Stimulated activated CD4-positive, alpha-beta T cell treated with anti-CD3 and anti-CD28 coated beads, Interleukin-4, amount 100 ng/mL, for 4 hours (primary cell): Measurements from ENCODE around the gene ANKRD33B.
A peak's percentile ranks its signal among the peaks of the same experiment; 100 is the strongest.

Experiments used
- DNase-seq, 2 experiments: peaks; one replicate each; pipeline ENCODE4 v3.0.0-alpha.2; 2020

The ANKRD33B gene

DNA sequence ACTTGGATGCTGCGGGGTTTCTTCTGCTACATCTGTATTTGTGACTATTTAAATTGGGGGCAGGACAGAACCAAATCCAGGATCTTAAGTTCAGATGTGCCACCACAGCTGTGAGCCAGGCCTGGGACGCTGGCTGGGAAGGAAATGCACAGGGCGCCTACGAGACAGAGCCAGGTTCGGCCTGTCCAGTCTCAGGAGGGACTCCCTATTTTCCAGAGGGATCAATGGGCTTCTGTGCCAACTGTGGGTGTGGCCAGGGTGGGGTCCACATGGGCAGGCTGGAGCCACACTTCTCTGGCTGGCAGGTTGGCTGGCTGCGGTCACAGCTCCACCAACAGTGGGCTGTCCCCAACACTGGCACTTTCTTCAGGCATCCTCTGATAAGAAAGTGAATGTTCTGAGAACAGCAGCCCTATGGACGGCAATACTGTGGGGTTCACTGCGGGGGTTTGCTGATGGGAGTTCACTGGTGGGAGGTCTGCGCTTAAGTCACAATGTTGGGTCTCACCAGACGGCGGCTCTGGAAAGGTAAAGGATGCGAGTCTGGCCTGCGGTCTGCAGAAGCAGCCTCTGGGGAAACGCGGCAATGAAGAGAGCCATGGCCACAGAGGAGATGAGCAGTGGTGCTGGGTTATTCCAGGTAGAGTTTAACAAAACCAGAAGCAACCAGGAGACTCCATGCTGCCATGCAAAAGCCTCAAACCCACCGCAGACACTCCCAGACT, 119.1 kb downstream of the ANKRD33B start:
- DNase-seq = no peak

DNA sequence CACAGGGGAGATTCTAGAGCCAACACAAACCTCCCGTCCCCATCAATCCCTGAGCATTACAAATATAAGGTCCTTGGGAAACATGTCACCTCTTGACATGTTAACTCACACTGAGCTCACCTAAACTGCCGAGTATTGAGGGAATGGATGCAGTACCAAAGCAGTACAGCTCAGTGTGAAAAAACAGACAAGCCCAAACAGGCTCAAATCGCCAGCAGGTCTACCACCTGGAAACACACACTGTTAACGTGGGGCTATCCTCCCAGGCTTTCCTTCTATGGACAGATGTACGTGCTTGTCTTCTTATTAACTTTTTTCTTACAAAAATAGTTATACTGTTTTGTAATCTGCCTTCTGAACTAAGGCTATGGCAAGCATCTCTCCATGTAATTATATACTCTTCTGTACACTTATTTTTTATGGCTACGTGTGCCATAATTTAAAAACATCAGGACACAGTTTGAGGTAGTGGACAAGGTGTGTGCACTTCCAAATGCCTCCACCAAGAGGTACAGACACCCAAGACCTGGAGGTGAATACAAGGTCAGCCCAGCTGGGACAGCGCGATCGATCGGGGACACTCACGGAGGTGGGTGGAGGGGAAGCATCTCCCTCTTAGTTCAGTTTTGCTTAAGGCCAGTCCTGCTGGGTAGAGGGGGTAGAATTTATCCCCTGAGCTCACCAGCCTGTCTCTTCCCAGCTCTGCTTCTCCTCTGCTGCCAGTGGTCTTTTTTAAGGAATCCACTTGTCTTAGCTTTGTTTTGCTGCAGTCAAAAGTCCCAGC, 120.6 kb downstream of the ANKRD33B start:
- no peak for DNase-seq

DNA sequence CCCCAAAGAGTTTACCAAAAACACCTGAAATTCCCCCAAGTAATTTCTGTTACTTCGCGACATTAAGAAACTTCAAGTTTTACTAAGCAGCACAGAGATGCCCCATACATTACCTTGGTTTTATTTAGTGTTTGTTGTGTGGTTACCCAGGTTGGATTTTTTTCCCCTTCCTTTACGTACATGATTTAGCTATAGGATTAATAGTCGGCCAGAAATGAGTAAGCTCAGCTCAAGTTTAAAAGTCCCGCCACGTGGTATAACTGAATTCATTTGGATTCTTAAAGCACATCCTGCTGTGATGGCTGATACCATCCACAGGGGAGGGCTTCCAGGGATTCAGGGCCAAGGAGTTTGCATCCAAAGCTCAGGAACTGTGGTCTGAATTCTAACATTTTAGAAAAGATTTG, 121.2 kb downstream of the ANKRD33B start:
- no peak for DNase-seq

DNA sequence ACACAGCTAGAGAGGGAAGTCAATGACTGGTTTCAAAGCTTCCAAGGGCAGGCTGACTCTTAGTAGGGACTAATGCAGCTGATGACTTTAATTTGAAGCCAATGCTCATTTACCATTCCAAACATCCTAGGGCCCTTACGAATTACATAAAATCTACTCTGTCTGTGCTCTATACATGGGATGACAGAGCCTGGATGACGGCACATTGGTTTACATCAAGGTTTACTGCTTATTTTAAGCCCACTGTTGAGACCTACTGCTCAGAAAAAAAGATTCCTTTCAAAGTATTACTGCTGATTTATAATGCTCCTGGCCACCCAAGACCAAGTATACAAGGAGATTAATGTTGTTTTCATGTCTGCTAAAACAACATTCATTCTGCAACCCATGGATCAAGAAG, 123.0 kb downstream of the ANKRD33B start:
- DNase-seq = no peak

DNA sequence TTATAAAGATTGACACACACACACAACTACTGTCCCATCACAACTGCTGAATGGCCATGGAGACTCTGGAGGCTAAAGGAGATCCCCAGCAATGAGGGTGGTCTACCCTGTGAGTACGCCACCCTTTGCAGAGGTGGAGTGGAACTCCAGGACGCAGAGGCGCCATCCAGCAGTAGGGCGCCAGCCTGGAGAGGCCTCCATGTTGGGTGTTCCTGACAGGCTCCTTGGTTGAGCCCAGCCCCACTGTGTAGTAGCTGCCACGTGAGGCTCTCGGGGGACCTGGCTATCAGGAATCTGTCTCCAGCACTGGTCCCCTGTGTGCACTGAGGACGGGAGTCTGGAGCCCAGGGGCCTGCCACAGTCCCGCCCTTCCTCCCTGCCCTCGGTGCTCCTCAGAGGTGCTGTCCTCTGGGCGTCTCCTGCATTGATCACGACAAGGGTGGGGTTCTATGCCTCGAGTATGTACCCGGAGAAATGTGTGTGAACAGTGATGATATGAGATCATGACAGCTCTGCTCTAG, 124.8 kb downstream of the ANKRD33B start:
- no peak for DNase-seq

DNA sequence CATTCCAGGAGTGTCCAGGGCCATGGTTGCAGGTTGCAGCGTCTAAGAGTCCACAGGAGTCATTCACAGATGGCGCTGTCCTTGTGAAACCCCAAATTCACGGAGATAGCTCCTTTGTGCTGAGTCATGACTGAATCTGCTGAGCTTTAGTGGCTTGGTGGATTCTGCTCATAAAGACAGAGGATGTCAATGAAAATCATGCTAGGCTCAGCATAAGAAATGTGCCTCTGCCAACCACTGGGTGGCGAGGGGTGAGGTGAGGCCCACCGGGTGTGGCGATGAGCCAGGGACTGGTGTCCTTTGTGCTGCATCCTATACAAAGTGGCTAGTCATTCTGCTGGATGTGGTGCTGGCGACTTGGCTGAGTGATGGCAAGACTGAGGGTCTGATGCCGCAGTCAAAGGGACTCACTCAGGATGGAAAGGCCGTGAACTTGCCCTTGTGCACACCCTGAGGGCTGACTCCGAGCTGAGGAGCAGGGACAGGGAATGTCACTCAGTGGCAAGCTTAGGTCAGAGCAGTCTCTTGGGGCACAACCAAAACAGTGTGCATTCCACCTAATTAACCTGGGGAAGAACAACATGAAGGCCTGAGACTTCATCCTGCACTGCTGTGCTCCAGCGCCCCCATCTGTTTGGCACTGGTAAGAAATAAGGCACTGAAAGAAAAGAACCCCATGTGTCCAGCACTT, 125.7 kb downstream of the ANKRD33B start:
- no peak for DNase-seq

DNA sequence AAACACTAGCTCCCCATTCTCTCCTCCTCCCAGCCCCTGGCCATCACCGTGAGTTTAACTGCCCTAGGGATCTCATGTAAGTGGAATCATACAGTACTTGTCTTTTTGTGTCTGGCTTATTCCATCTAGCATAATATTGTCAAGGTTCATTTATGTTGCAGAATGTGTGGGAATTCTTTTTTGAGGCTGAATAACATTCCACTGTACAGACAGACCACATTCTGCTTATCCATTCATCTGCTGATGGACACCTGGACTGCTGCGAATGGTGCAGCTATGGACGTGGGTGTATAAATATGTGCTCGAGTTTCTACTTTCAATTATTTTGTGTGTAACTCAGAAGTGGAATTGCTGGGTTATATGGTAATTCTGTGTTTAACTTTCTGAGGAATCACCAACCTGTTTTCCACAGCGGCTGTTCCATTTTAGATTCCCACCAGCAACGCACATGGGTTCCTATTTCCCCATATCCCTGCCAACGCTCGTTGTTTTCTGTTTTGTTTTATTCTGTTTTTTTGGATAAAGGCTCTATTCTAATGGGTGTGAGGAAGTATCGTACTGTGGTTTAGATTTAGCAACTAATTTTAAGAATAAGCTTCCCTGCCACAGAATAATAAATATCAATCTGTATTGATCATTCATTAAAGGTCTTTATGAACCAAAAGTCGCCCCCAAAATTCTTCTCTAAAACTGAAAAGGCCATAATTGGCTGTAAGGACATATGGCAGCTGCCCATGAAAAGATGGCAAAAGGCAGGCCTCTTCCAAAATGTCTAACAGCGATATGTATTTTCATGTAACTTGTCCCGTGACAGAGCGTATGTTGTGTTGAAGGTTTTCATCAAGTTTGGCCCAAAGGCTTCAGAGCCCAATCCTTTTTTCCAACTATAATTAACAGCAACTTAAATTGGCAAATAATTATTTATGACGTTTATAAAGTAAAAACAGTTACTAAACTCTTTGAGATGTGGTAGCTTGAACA, 126.9 kb downstream of the ANKRD33B start:
- DNase-seq = no peak

DNA sequence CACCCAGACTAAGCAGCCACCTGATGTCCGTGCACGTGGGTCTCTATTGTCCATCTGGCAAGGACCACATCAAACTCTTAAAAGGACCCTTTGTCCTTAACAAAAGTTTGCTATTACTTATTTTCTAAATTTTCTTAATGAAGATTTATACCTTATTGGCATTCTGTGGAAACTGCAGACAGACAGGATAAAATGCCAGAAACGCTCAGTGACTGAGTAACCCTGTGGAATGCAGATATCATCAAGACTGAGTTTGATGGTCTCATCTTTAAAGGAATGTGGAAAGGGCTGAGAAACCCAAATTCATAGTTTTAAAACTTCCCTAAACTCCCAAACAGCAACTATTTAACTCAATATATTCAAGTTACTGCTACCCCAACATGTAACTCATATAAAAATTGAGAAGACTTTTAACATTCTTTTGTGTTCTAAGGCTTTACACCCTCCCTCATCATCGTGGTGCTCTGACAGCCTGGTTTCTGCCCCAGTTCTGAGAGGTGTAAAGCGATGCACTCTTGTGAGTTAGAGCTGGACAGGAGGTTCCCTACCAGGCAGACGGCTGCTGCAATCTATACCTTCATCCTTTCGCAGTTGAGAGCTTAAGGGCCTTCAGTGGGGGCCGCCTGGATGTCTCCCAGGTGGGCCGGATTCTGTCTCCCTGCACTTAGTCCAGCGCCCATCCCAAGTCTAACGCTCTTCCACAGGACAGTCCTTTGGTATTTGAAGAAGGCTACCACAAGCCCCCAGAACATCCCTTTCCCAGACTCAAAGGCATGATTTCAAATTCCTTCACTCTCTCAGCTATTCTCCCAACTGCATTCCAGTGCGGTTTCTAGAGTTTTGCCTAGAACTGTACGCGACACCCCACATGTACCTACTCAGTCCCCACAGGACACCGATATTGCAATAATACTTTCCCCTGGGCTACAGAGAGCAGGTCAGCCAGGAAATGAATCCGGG, 128.2 kb downstream of the ANKRD33B start:
- DNase-seq = no peak

DNA sequence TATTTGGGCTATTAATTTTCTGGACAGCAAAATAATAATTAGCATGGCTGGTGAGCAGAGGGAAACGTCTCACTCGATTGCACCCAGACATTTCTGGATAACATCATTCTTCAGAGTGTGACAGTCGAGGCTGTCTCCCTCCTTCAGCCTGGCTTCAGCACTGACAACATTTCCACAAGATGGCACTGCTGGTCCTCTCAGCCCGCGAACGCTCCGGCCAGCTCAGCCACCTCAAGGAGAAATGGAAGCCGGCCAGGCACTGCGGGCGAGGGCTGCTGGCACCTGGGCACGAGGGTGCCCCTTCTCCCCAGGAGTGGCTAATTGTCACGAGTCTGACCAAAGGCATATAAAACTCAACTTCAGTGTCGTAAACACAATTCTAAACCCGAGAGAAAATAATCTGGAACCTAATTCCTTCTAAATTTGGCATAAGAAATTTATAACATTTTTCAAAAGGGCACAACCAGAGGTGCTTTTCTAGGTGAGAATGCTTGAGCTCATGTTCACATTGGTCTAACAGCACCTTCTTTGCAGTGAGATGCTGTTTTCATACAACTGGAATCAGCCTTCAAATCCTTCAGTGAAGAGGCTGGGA, 131.3 kb downstream of the ANKRD33B start:
- no peak for DNase-seq

DNA sequence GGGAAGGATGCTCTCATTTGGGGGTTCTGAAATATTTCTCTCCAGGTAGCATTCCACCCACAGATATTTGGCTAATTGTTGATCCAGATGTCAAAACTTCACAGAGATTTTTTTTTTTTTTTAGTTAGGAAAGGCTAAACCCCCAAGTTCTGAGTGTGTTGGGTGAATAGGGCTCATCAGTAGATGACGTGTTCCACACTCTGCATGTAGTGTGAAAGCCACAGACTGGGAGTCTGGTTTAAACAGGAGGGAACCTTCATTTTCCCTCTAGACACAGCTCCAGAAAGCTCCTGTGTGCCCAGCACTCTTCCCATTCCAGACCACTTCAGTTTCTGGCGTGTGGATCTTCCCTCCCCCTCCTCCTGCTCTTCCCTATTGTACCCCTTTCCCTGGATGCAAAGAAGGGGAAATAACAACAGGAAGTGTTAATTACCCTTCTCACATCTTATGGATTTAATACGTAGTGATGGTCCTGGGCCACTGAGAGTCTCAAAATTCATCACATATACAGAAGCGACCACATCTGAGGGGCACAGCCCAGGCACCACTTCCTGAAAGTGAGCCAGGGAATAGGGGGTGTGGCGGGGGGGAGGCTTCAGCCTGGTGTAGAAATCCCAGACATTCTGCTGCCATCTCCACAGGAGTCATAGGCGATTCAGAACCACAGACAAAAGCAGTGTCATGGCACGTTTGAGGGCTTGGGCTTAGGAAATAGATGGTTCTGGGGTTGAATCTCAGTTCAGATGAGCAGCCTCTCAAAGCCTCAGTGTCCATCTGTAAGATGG, 132.1 kb downstream of the ANKRD33B start:
- DNase-seq = no peak

DNA sequence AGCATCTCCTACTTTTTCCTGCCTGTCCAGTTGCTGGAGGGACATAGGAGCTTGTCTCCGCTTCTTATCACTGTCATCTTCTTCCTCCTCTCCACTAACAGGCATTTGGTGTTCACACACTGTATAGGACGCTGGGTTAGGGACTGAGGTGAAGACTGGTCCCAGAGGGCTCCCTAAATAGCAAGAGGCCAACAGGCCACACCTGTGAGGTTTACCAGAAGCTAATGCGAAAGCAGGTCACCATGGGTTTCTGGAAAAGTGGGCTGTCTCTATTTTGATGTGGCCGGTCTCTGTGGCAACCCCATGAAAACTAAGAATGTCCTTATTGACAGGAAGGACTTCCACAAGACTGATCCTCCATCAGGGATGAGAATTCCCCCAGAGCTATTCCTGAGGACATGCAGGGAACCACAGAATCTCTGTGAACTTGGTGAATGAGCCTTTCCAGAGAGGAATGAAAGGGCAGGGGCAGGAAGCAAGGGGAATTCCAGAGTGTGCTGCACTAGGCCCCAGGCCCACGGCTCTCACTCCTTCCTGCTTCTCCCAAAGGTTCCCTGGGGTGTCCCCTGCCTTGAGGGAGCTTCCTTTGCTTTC, 135.5 kb downstream of the ANKRD33B start:
- no peak for DNase-seq

DNA sequence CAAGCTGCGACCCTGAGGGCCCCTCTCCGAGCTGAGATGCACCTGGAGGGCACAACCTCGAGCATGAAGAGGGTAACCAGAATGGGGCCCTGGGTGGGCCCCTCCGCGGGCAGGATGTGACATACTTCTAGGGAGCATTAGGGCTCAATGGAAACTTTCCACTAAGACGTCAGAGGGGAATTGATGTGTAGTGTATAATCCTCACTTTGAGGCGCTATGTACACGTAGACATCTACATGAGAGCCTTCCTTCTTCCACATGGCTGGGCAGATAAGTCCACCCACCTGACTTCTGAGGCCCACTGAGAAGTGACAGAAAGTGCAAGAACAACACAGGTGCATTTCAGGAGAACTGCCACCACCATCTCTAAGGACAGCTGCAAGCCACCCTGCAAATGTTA, 136.1 kb downstream of the ANKRD33B start:
- no peak for DNase-seq

DNA sequence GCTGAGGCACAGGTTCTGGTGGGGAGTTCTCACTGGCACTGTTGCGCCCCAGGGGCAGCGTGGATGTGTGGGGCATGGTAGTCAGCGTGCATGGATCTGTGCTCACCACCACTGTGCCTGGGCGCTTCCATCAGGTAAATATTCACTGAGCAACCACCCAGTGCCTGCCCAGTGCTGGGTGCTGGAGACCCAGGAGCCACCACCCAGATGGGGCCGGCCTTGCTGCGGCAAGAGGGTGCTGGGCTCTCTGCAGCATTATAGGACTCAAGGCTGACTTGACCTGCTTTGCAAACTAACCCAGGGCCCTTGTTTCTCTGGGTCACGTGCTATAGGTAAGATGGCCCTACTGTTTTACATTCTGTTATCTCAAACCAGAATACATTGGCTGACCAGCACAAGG, 136.6 kb downstream of the ANKRD33B start:
- no peak for DNase-seq

DNA sequence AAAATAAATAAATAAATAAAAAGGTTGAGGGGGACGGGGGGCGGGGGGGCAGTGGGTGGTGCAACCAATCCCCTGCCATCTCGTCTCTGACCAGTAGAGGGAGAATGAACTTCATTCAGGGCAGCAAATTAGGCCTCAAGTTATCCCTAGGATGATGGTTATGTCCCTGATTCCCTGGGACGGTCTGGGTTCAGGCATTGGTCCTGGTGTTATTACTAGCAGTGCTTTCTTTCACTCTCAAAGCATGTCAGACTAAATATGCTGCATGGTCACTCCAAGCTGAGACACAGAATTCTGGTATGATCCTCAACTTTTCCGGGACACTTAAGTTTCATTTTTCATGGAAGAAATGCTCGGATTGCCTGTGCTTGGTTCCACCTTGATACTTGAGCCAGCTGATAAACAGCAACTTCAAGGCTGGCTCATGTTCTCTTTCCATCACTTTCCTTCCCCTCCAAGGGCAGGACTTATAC, 137.7 kb downstream of the ANKRD33B start:
- DNase-seq = peak in 1 of 2 experiments; percentile 8

DNA sequence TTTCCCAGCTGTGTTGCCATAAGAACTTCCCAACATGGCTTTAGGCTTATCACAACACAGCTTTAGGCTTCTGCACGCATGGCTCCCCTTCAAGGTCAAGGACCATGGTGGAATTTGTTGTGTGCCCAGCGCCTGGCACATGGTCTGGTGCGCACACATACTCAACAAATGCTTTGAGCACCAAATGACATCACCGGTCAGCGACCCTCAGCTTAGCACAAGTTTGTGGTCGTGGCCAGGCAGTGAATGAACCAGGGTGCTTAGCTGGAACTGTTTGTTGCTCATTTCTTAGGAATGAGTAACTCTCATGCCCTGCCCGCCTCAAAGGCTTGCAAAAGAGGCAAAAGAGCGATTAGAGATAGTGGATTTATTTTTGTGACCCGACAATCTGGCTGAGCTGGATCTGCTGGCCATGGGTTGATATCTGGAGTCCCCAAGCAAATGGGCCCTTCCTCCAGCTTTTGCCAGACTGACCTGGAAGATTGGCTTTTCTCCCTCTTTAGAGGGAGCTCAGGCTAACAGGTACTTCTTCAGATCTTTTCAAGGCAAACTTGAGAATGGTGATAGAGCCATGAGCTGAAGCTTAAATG, 138.3 kb downstream of the ANKRD33B start:
- DNase-seq = no peak

DNA sequence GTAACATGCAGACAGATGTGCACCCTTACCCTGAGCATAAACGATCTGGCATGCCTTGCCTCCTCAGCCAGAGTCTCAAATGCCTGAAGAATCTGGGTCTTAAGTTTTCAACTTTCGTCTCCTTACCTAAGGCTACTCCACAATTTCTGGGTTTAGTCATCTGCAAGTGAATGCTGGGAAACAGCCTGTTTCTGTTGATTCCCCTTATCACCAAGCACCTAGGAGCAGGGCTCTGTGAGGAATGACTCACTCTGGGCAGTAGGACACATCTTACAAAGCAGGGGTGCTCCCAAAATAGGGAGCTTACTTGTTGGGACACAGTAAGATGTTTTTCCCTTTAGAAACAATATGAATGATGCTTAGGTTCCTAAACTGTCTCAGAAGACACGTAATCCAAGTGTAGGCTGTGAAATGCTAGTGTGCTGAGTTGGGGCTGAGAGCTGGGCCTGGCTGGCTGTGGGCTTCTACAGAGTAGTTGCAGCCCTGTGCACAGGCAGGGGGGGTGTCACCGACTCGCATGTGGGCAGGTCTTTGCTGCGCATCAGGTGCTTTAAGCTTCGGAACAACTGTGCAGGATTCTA, 139.1 kb downstream of the ANKRD33B start:
- DNase-seq = no peak

DNA sequence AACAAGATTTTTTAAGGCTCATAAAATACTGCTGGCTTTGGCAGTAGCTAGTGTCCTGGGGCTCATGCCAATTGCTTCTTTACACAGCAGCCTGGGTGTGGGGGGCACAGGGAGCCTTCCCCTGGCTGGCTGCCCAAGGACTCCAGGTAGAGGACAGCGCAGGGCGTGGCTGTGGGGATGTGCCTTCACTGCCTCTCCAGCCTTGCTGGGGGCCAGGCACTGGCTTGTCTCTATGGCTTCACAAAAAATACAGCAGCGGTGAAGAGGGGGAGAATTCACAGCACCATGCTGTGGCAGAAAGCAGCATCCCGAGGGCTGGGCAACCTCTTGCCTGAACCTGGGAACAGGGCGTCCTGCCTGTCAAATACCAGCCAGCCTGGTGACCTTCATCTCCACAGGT, 139.8 kb downstream of the ANKRD33B start:
- no peak for DNase-seq

DNA sequence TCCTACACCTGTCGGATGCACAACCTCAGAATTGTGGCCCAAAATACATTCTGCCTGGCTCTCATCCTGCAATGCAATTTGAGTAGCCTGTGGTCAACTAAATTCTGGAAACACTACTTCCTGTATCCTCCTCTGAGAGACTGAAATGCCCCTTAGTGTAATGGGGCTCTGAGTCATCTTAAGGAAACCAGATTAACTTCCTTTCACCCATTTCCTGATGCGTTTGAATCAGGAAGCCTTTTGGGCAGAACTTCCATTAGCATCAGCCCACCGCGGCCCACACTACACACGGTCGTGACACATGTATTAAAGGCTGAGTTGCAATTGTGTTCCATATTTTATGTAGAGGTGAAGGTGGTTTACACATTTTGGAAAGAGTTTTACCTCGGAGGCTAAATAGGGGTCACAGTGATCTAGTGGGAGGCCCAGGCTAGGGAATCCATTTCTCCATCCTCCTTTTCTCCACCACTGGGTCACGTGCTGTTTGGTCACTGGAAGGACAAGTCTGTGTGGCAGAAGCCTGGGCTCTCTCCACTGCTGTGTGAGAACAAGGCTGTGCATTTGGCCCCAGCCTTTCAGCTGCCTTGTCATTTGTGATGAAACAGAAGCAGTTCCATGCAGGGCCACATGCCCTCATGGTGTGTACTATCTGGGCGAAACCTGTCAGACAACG, 141.2 kb downstream of the ANKRD33B start:
- DNase-seq = no peak
